Osteocyte (in vitro differentiated cells): ENCODE results near the gene LTK. TPM values are rescaled to one million over a fixed set of nuclear protein-coding genes. Genes with fewer than 3 reads are reported as not detected.

Source experiments
- DNase-seq: peaks from one replicate; pipeline ENCODE4 v3.0.0; 2021; ENCODE audit warnings: mixed read lengths; ENCODE audit not compliant: unreplicated experiment; ENCODE audit errors: extremely low spot score
- H3K27ac Mint-ChIP-seq: one replicate; pipeline ENCODE4 v1.8.0; 2021; ENCODE audit warnings: mild to moderate bottlenecking, mixed read lengths; ENCODE audit not compliant: unreplicated experiment
- H3K27me3 Mint-ChIP-seq: one replicate; pipeline ENCODE4 v1.8.0; 2021; ENCODE audit warnings: mixed read lengths; ENCODE audit not compliant: unreplicated experiment
- H3K36me3 Mint-ChIP-seq: one replicate; pipeline ENCODE4 v1.8.0; 2021; ENCODE audit warnings: mixed read lengths; ENCODE audit not compliant: unreplicated experiment
- H3K4me1 Mint-ChIP-seq: one replicate; pipeline ENCODE4 v1.8.0; 2021; ENCODE audit warnings: mixed read lengths; ENCODE audit not compliant: unreplicated experiment
- H3K4me3 Mint-ChIP-seq: one replicate; pipeline ENCODE4 v1.8.0; 2021; ENCODE audit warnings: mild to moderate bottlenecking, moderate library complexity, mixed read lengths; ENCODE audit not compliant: unreplicated experiment
- H3K9me3 Mint-ChIP-seq: one replicate; pipeline ENCODE4 v1.8.0; 2021; ENCODE audit warnings: mixed read lengths; ENCODE audit not compliant: unreplicated experiment
- CTCF ChIP-seq: fragments of 200-600 bp; sonication (generic); IDR thresholded peaks from 2 replicates; pipeline ENCODE4 v1.5.0; 2021; ENCODE audit warnings: antibody characterized with exemption, mild to moderate bottlenecking, moderate library complexity
- total RNA-seq: library from RNA; stranded (reverse); gene quantifications from 2 replicates; pipeline ENCODE4 v1.2.1, GENCODE V29; 2021

LTK gene
- total RNA-seq, 1 donor from 2014 or later: 0.91 TPM

- no peak overlapping the region for H3K4me3 Mint-ChIP-seq
- H3K27ac Mint-ChIP-seq: no peak overlapping the region
- no peak for DNase-seq
- H3K9me3 Mint-ChIP-seq: no peaks in the 10 kb centered on the region
- H3K4me1 Mint-ChIP-seq: peaks cover 4% of the 10 kb centered on the region
- peaks cover 41% of the 10 kb centered on the region for H3K36me3 Mint-ChIP-seq
- H3K27me3 Mint-ChIP-seq: no peaks in the 10 kb centered on the region
- no peak for TF ChIP-seq CTCF
These were observed 46.9 kb downstream of the LTK start for GRCh38 chr15:41466711-41467110.

DNA sequence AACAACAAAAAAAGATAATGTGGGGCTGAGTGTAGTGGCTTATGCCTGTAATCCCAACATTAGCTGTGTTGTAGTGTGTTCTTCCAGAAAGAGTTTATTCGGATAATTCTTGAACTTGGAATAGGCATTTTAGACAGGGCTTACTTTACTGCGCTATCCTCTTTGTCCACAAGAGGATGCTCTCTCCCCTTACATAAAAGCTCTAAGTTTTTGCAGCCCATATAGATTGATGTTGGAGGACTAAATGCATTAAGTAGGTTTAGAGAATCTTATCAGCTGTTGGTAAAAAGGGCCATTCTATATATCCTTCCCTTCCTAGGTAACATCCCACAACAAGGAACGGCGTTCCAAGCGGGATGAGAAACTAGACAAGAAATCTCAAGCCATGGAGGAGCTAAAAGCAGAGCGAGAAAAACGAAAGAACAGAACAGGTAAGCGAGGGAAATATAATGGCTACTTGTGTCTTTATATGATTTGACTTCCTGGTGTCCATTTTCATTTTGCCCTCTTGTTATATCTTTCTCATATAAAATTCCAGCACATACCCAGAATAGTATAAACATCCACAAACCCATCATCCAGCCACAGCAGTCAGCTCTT is 47.7 kb downstream of the LTK start:
- Mint-ChIP-seq H3K27ac (no peak overlapping the region), H3K4me3 (no peak overlapping the region), H3K27me3 (no peaks in the 10 kb centered on the region), H3K4me1 (peaks cover 4% of the 10 kb centered on the region), H3K9me3 (no peaks in the 10 kb centered on the region), H3K36me3 (peaks cover 37% of the 10 kb centered on the region)
- no peak for DNase-seq
- peak; percentile 78 for TF ChIP-seq CTCF

DNA sequence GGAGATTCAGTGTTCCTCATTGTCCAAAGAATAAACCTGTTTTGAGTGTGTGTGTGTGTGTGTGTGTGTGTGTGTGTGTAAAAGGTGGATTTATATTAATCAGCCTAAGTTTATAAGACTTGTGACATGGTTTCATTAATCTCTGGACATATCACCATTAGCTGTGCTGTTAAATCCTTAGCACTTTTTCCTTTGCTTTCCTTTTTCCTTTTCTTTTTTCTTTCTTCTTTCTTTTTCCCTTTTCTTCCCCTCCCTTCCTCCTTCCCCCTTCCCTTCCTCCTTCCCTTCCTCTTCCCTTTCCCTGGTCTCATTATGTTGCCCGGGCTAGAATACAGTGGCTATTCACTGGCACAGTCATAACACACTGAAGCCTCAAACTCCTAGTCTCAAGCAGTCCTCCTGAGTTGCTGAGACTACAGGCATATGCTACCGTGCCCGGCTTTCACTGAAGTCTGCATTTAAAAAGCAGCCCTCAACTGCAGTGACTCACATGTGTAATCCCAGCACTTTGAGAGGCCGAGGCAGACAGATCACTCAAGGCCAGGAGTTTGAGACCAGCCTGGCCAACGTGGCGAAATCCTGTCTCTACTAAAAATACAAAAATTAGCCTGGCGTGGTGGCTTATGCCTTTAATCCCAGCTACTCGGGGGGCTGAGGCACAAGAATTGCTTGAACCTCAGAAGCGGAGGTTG is 48.6 kb downstream of the LTK start:
- Mint-ChIP-seq H3K4me1 (peaks cover 4% of the 10 kb centered on the region), H3K36me3 (peaks cover 32% of the 10 kb centered on the region), H3K9me3 (no peaks in the 10 kb centered on the region), H3K27ac (no peak overlapping the region), H3K27me3 (no peaks in the 10 kb centered on the region), H3K4me3 (no peak overlapping the region)
- DNase-seq: no peak
- no peak for TF ChIP-seq CTCF

DNA sequence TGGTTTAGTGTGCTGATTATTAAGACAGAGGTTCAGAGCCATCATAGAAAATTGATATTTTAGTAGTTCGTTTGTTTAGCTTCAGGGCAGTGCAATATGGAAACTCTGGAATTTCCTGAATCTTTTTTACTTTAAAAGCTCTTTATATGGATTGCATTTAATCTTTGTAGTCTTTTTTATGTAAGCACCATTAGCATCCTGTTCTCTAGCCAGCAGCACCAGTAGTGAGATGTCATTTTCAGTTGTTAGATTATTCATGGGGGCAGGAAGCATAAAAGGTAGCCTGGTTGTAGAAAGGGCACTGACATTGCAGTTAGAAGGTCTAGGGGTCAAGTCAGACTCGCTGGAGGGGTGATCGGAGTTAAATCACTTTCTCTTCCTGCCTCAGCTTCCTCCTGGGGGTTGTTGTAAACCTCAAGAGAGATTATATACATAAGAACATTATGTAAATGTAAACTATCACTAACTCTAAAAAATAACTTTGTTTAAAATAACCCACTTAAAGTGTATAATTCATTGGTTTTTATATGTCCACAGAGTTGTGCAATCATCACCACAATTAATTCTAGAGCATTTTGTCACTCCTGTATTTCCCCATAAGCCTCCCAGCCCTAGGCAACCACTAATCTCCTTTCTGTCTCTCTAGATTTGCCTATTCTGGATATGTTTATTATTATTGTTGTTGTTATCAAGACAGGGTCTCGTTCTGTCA is 51.4 kb downstream of the LTK start:
- Mint-ChIP-seq H3K9me3 (no peaks in the 10 kb centered on the region), H3K27me3 (no peaks in the 10 kb centered on the region), H3K36me3 (peaks cover 34% of the 10 kb centered on the region), H3K4me1 (peaks cover 4% of the 10 kb centered on the region), H3K27ac (no peak overlapping the region), H3K4me3 (no peak overlapping the region)
- no peak for DNase-seq
- no peak for TF ChIP-seq CTCF

Other genes with a start within 250 kb of the LTK start
- 2.4 and 3.1 TPM in 2 replicates for gene OIP5, start 181.2 kb downstream of the LTK start, total RNA-seq
- 23.3 and 27.4 TPM in 2 replicates for gene NUSAP1, start 180.9 kb downstream of the LTK start, total RNA-seq
- 17.4 and 20.9 TPM in 2 replicates for gene NDUFAF1, start 111.3 kb downstream of the LTK start, total RNA-seq
- 43.0 and 47.5 TPM in 2 replicates for gene RTF1, start 96.7 kb downstream of the LTK start, total RNA-seq
- not detected in 2 replicates for gene ITPKA, start 20.0 kb downstream of the LTK start, total RNA-seq
- gene RPAP1, start 30.4 kb upstream of the LTK start, total RNA-seq: 36.1 TPM in 2 replicates
- gene TYRO3, start 45.4 kb upstream of the LTK start, total RNA-seq: 8.1 and 8.3 TPM in 2 replicates
- 47.2 and 50.1 TPM in 2 replicates for gene MGA, start 146.6 kb upstream of the LTK start, total RNA-seq